ENCODE results near the gene SIDT2. TPM values are rescaled to one million over a fixed set of nuclear protein-coding genes. Genes with fewer than 3 reads are reported as not detected.

Gene SIDT2
- total RNA-seq, 2 experiments from 2014 or later, result 18.3 to 37.7 TPM

DNA sequence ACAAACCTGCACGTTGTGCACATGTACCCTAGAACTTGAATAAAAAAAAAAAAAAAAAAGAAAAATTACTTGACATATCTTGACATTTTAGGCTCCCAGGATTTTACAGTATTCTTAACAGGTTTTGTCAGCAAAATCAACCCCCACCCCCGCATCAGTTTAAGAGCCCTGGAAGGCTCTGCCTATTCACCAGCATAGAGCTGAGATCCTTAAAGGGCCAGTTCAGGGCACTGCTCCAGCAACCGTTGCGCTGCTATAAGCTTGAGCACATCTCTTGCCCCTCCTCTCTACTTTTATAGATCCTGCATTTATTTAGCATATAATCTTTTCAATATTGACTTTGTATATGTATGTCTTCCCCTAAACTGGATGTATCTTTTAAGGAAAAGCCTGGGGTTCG lies 35.2 kb upstream of the SIDT2 start:
- ChIA-PET POLR2A (interaction anchor here (0.6 to 3.2 kb wide), 13 partner anchors 21 to 418 kb away, joined by 3 to 18 read pairs (median 4); partner anchors contain the start of genes PCSK7 and SIDT2), CTCF (ENCODE audit: unreplicated experiment) (interaction anchor here (0.6 to 1.2 kb wide), 3 partner anchors 20 to 45 kb away, joined by 3 read pairs; no protein-coding TSS in a partner anchor)
- peaks cover 42% of the 10 kb centered on the region for H3K79me2 ChIP-seq (ENCODE audit: insufficient read depth, low read depth, low read length)
- TF ChIP-seq, protein P1, sequence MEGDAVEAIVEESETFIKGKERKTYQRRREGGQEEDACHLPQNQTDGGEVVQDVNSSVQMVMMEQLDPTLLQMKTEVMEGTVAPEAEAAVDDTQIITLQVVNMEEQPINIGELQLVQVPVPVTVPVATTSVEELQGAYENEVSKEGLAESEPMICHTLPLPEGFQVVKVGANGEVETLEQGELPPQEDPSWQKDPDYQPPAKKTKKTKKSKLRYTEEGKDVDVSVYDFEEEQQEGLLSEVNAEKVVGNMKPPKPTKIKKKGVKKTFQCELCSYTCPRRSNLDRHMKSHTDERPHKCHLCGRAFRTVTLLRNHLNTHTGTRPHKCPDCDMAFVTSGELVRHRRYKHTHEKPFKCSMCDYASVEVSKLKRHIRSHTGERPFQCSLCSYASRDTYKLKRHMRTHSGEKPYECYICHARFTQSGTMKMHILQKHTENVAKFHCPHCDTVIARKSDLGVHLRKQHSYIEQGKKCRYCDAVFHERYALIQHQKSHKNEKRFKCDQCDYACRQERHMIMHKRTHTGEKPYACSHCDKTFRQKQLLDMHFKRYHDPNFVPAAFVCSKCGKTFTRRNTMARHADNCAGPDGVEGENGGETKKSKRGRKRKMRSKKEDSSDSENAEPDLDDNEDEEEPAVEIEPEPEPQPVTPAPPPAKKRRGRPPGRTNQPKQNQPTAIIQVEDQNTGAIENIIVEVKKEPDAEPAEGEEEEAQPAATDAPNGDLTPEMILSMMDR (conservative IDR thresholded peaks at IDR 0.05; ENCODE audit: low read length), result no peak
- TF ChIP-seq EZH2phosphoT487 (IDR thresholded peaks at IDR 0.05; ENCODE audit: borderline replicate concordance, low read depth, low read length), result no peak
- H3K4me3 ChIP-seq (ENCODE audit: low read depth, low read length, poor library complexity, severe bottlenecking), result peak overlapping the region; percentile 94
- H2AFZ ChIP-seq (ENCODE audit: low read length), result peak overlapping the region; percentile 85
- intact Hi-C loops (cut with micrococcal nuclease; ENCODE audit: unreplicated experiment), result loop anchor here (5.0 kb wide), 1 partner anchor 89 kb away; the partner anchor contains the start of genes PCSK7 and RNF214
- TSS peak; percentile 97 for BruUV-seq (replicated peaks)
- H3K9me3 ChIP-seq (ENCODE audit: low read length), result no peaks in the 10 kb centered on the region
- H3K4me1 ChIP-seq (ENCODE audit: insufficient read depth, low read length, poor library complexity, severe bottlenecking), result peaks cover 31% of the 10 kb centered on the region
- H4K20me1 ChIP-seq (ENCODE audit: insufficient read depth, low read length), result peaks cover 23% of the 10 kb centered on the region
- DNase-seq (ENCODE audit: low spot score), result peak; percentile 55
- H3K27ac ChIP-seq (ENCODE audit: low read depth, low read length, poor library complexity, severe bottlenecking), result peak overlapping the region; percentile 64
- H3K4me2 ChIP-seq (ENCODE audit: low read length), result peak overlapping the region; percentile 76
- H3K36me3 ChIP-seq (ENCODE audit: insufficient read depth, low read length), result peaks cover 29% of the 10 kb centered on the region
- H3K9me2 ChIP-seq (ENCODE audit: insufficient read depth, low read length), result no peaks in the 10 kb centered on the region

DNA sequence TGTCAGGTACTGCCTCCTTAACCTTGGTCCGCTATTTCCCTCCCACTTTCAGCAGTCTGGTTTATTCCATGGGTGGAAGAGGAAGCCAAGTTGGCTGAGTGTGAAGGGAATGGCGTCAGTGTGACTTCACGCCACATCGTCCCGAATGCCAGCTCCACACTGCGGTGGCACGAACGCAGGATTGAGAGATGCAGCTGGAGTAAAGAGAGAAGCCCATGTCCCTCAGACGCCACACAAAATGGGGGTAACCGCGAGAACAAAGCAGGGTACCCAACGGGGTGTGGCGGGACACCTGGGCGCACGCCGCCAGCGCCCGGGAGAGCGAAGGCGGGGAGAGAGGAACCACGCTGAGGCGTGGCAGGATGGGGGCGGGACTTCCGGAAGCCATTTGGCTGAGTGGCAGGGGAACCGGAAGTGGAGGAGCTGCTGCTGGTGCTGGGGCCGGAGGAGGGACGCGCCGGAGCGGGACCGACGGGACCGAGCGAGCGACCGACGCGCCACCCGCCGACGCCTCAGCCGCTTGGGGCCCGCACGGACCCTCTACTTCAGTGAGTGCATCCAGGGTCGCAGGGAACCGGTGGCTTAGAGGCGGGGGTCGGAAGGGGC lies 34.6 kb upstream of the SIDT2 start, which contains the start of gene PAFAH1B2:
TSS of gene PAFAH1B2 (plus strand) at position 417 of the 606 bp plus-strand sequence. CDS start 8,161 bp downstream, outside the sequence.
- BruUV-seq (replicated peaks), result no TSS peak
- peak within 1 kb of the TSS; percentile 94 for H3K4me3 ChIP-seq (ENCODE audit: low read depth, low read length, poor library complexity, severe bottlenecking)
- intact Hi-C loops (cut with micrococcal nuclease; ENCODE audit: unreplicated experiment), result loop anchor here (1.0 to 5.0 kb wide), 2 partner anchors 34 to 88 kb away; partner anchors contain the start of genes PCSK7, RNF214 and SIDT2

More for the DNA sequence above, 34.6 kb upstream of the SIDT2 start, which contains the start of gene PAFAH1B2:
- H3K4me1 ChIP-seq (ENCODE audit: insufficient read depth, low read length, poor library complexity, severe bottlenecking), result peaks cover 30% of the 10 kb centered on the region
- H3K4me2 ChIP-seq (ENCODE audit: low read length), result peak within 1 kb of the TSS; percentile 76
- no peaks in the 10 kb centered on the region for H3K9me2 ChIP-seq (ENCODE audit: insufficient read depth, low read length)
- POLR2A ChIA-PET, result interaction anchor here (0.6 to 3.2 kb wide), 16 partner anchors 12 to 418 kb away, joined by 3 to 18 read pairs (median 4); partner anchors contain the start of genes PCSK7 and SIDT2
- peaks cover 23% of the 10 kb centered on the region for H4K20me1 ChIP-seq (ENCODE audit: insufficient read depth, low read length)
- CTCF ChIA-PET (ENCODE audit: unreplicated experiment), result interaction anchor here (0.6 to 1.2 kb wide), 4 partner anchors 21 to 45 kb away, joined by 3 to 8 read pairs (median 3); partner anchors contain the start of gene SIDT2
- peaks cover 48% of the 10 kb centered on the region for H3K79me2 ChIP-seq (ENCODE audit: insufficient read depth, low read depth, low read length)
- DNase-seq (ENCODE audit: low spot score), result peak; percentile 98
- H3K36me3 ChIP-seq (ENCODE audit: insufficient read depth, low read length), result peaks cover 35% of the 10 kb centered on the region
- H3K27ac ChIP-seq (ENCODE audit: low read depth, low read length, poor library complexity, severe bottlenecking), result peak within 1 kb of the TSS; percentile 64
- peak within 1 kb of the TSS; percentile 85 for H2AFZ ChIP-seq (ENCODE audit: low read length)
- no peak for TF ChIP-seq EZH2phosphoT487 (IDR thresholded peaks at IDR 0.05; ENCODE audit: borderline replicate concordance, low read depth, low read length)
- TF ChIP-seq, protein P1 (conservative IDR thresholded peaks at IDR 0.05; ENCODE audit: low read length), result no peak
- H3K9me3 ChIP-seq (ENCODE audit: low read length), result no peaks in the 10 kb centered on the region

All from OCI-LY7 (cell line).